H1 (cell line): ENCODE measurements around the gene ZNF483. TPM values are rescaled to one million over a fixed set of nuclear protein-coding genes. Genes with fewer than 3 reads are reported as not detected.

Experiments
- ATF3 ChIP-seq: IDR thresholded peaks from 2 replicates; pipeline ENCODE4 v1.6.1; 2011; ENCODE audit warnings: low read depth, mild to moderate bottlenecking, low read length; ENCODE audit not compliant: insufficient read depth
- BACH1 ChIP-seq: IDR thresholded peaks from 2 replicates; pipeline ENCODE4 v1.6.1; 2012; ENCODE audit warnings: low read length, improper control_type of control experiment
- CBX5 ChIP-seq: fragments of 300-800, 300-1000 bp; sonication (generic); IDR thresholded peaks from 2 replicates; pipeline ENCODE4 v1.7.1; 2016; ENCODE audit warnings: antibody characterized with exemption, low read length, low read depth
- CBX8 ChIP-seq: fragments of 300-800, 300-1000 bp; sonication (generic); IDR thresholded peaks from 2 replicates; pipeline ENCODE4 v1.7.1; 2016; ENCODE audit warnings: low read depth, low read length, borderline replicate concordance
- JUN ChIP-seq: IDR thresholded peaks from 2 replicates; pipeline ENCODE4 v1.6.1; 2011; ENCODE audit warnings: low read depth, mild to moderate bottlenecking, improper control_type of control experiment, low read length
- RFX5 ChIP-seq: IDR thresholded peaks from 2 replicates; pipeline ENCODE4 v1.6.1; 2011; ENCODE audit warnings: low read depth, low read length, improper control_type of control experiment, borderline replicate concordance
- SP1 ChIP-seq: IDR thresholded peaks from 2 replicates; pipeline ENCODE4 v1.6.1; 2011; ENCODE audit warnings: low read depth, low read length
- SP2 ChIP-seq: IDR thresholded peaks from 2 replicates; pipeline ENCODE4 v1.6.1; 2012; ENCODE audit warnings: mild to moderate bottlenecking, low read length, inconsistent platforms
- polyA plus RNA-seq, 7 experiments: library from polyadenylated mRNA; depleted of rRNA in 3 of 7; stranded (reverse) in 5 of 7; unstranded in 2 of 7; fragments of >200 nt in 5 of 7; fragments of 200-250 nt in 2 of 7; gene quantifications; 1 replicate in 5 of 7; 2 replicates in 1 of 7; 4 replicates in 1 of 7; pipeline versions ENCODE4 v1.2.1 to v1.2.3, GENCODE V29; 2011 to 2013; ENCODE audit warnings: missing spikeins in 2 of 7, mixed read lengths in 2 of 7
- total RNA-seq: library from RNA; stranded (reverse); fragmentation: NEBNext Ultra II Directional; extraction: Animal tissue kit (Norgen Biotek cat#: 25700); gene quantifications from 2 replicates; pipeline ENCODE4 v1.2.1, GENCODE V29; 2021

ZNF483 gene
- total and polyA plus RNA-seq, 2 of the 8 experiments (the other 6 are each of a cell fraction or from before 2014, with no cell fraction given), result 4.8 to 83.8 TPM

- no peak for TF ChIP-seq ATF3
- no peak for TF ChIP-seq CBX8
- TF ChIP-seq JUN, result no peak
- no peak for TF ChIP-seq CBX5
- TF ChIP-seq BACH1, result no peak; the same call in 1 of the 2 replicates
- TF ChIP-seq SP1, result no peak
- TF ChIP-seq RFX5, result no peak
- TF ChIP-seq SP2, result no peak
Measured at GRCh38 chr9:111483858-111484571, 41.0 kb upstream of the ZNF483 start, which contains the start of gene ECPAS (continued).
